ENCODE results near the gene ASCC1. TPM values are rescaled to one million over a fixed set of nuclear protein-coding genes. Genes with fewer than 3 reads are reported as not detected.
A peak's percentile ranks its signal among the peaks of the same experiment; 100 is the strongest.

ASCC1 gene
- total and polyA plus RNA-seq, 7 donors, result 15.3 to 53.7 (median 21.5) TPM

DNA sequence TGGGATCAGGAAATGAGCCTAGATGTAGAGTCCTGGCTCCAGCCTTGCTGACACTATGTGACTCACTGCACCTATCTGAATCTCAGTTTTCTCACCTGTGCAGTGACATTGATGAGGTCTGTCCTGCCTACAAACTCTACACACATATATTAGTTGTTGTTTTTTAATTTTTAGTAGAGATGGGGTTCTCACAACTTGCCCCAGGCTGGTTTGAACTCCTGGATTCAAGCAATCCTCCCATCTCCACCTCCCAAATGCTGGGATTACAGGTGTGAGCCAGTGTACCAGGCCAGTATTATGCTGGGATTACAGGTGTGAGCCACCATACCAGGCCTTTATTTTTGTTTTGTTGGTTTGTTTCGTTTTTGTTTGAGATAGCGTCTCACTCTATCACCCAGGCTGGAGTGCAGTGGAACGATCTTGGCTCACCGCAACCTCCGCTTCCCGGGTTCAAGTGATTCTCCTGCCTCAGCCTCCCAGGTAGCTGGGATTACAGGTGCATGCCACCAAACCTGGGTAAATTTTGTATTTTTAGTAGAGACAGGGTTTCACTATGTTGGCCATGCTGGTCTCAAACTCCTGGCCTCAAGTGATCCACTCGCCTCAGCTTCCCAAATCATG, 45.8 kb upstream of the ASCC1 start:
- Histone ChIP-seq H3K27me3 (no peaks in the 10 kb centered on the region), H3K9me3 (no peaks in the 10 kb centered on the region), H3K36me3 (no peaks in the 10 kb centered on the region), H3K27ac (peak overlapping the region; percentile 83 to 91 (median 88)), H3K4me1 (peaks cover 0 to 40% (median 39%) of the 10 kb centered on the region in 4 donors), H3K4me3 (peak overlapping the region in 1 of 4 donors; percentile 51)
- TF ChIP-seq EP300 (IDR thresholded peaks at IDR 0.05) (no peak), POLR2A (IDR thresholded peaks at IDR 0.05) (no peak), POLR2AphosphoS5 (IDR thresholded peaks at IDR 0.05) (no peak)
- TF ChIP-seq, protein P1, sequence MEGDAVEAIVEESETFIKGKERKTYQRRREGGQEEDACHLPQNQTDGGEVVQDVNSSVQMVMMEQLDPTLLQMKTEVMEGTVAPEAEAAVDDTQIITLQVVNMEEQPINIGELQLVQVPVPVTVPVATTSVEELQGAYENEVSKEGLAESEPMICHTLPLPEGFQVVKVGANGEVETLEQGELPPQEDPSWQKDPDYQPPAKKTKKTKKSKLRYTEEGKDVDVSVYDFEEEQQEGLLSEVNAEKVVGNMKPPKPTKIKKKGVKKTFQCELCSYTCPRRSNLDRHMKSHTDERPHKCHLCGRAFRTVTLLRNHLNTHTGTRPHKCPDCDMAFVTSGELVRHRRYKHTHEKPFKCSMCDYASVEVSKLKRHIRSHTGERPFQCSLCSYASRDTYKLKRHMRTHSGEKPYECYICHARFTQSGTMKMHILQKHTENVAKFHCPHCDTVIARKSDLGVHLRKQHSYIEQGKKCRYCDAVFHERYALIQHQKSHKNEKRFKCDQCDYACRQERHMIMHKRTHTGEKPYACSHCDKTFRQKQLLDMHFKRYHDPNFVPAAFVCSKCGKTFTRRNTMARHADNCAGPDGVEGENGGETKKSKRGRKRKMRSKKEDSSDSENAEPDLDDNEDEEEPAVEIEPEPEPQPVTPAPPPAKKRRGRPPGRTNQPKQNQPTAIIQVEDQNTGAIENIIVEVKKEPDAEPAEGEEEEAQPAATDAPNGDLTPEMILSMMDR (IDR thresholded peaks at IDR 0.05), result no peak
- WGBS, 2 donors, result 82 to 90% methylated on average over 7 of the region's 7 CpGs
- DNase-seq, result no peak
- intact Hi-C loops (cut with DNase I), result no loop called here

DNA sequence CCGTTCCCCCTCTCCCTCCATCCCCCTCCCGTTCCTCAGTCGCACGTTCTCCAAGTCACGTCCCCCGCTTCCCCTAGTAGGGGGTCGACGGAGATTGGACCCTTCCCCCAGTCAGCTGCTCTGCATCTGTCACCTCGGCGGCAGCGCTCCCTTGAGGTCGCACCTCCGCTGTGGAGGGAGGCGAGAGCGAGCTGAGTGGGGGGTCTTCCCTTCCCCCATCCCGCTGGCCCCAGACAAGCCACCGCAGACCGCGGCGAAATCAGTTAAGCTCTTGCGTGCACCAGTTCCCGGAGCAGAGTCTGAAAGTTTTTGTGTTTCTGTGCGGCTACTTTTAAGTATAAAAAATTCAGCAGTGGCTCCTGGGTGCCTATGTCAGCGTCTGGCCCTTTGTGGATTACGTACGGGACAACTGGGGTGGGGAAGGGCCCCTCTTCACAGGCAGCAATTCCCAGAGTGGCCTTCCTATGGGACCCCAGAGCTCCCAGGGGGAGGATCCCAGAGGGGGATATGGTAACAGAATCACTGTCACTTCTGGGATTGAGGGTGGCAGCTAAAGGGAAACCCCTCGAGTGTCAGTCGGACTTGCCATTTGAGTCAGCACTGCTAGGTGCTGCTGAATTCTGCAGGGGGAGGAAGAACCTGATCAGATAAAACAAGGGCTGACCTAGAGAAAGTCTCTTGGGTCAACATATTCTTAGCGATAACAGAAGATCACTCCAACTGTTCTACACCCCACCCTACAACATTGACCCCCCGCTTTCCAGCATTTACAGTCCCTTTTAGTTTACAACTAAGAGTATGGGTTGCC, 45.1 kb upstream of the ASCC1 start:
- H3K4me1 ChIP-seq, result peaks cover 0 to 47% (median 46%) of the 10 kb centered on the region in 4 donors

GRCh38 chr10:72260239-72260975, 44.3 kb upstream of the ASCC1 start:
- Histone ChIP-seq H3K27me3 (no peaks in the 10 kb centered on the region), H3K9me3 (no peaks in the 10 kb centered on the region), H3K36me3 (no peaks in the 10 kb centered on the region), H3K27ac (peak overlapping the region; percentile 83 to 91 (median 88)), H3K4me3 (peak overlapping the region; percentile 26 to 53 (median 48)), H3K4me1 (peaks cover 0 to 55% (median 54%) of the 10 kb centered on the region in 4 donors)
- peak; percentile 93 for DNase-seq
- TF ChIP-seq POLR2A (IDR thresholded peaks at IDR 0.05), result no peak
- TF ChIP-seq POLR2AphosphoS5 (IDR thresholded peaks at IDR 0.05), result peak in 1 of 4 donors; percentile 65
- TF ChIP-seq, protein P1 (IDR thresholded peaks at IDR 0.05), result no peak
- TF ChIP-seq EP300 (IDR thresholded peaks at IDR 0.05), result peak in 1 of 4 donors; percentile 51
- intact Hi-C loops (cut with DNase I), result no loop called here
- 15 to 16% methylated on average over 19 of the region's 19 CpGs for WGBS, 2 donors

More for the DNA sequence above, 45.1 kb upstream of the ASCC1 start:
- Histone ChIP-seq H3K4me3 (peak overlapping the region; percentile 26 to 53 (median 48)), H3K27ac (peak overlapping the region; percentile 83 to 91 (median 88)), H3K36me3 (no peaks in the 10 kb centered on the region), H3K27me3 (no peaks in the 10 kb centered on the region), H3K9me3 (no peaks in the 10 kb centered on the region)
- DNase-seq, result no peak
- TF ChIP-seq POLR2A (IDR thresholded peaks at IDR 0.05), result peak; percentile 20 to 51
- no peak for TF ChIP-seq EP300 (IDR thresholded peaks at IDR 0.05)
- TF ChIP-seq POLR2AphosphoS5 (IDR thresholded peaks at IDR 0.05), result peak; percentile 30 to 77 (median 63)
- TF ChIP-seq, protein P1 (IDR thresholded peaks at IDR 0.05), result no peak
- intact Hi-C loops (cut with DNase I), result no loop called here
- 1 to 4% methylated on average over 30 of the region's 30 CpGs for WGBS, 2 donors

DNA sequence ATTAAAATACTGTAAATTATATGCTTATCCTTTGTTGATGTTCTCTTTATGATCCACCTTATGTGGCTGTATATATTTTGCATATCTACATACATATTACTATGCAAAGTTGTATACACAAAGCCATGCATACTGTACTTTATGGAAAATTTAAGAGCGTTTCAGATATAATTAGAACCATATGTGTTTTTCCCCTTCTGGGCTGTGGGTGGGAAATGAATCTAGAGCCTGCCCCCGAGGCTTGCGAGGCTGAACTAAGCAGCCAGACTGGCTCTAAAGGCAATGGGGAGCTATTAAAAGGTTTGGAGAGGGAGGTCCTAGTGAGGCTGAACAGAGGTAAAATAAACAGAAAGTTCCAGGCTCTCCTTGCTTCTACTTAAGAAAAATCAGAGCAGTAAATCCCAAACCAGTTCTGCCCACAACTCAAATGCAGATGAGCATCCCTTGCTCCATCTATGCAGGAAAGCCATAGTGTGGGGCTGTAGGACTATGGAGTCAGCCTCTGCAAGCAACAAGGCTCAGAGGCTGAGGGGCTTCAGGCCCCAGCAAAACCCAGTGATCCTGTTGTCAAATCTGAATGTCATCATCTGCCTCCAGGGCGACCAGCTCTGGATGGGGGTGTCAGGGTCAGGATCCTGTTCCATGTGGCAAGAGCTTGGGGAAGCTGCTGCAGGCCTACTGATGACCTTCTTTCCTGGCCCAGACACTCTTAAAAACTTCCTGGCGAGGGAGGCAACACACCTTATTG, 43.6 kb upstream of the ASCC1 start:
- H3K4me1 ChIP-seq, result peaks cover 0 to 62% (median 61%) of the 10 kb centered on the region in 4 donors
- 50 to 60% methylated on average over 5 of the region's 5 CpGs for WGBS, 2 donors

More for the DNA sequence above, 43.6 kb upstream of the ASCC1 start:
- H3K36me3 ChIP-seq, result no peaks in the 10 kb centered on the region
- H3K9me3 ChIP-seq, result no peaks in the 10 kb centered on the region
- intact Hi-C loops (cut with DNase I), result loop anchor here (5.0 kb wide), 1 partner anchor 42 kb away; the partner anchor contains the start of genes ANAPC16 and ASCC1
- peak overlapping the region; percentile 83 to 91 (median 88) for H3K27ac ChIP-seq
- DNase-seq, result peak; percentile 75
- H3K27me3 ChIP-seq, result no peaks in the 10 kb centered on the region
- TF ChIP-seq POLR2AphosphoS5 (IDR thresholded peaks at IDR 0.05), result peak; percentile 34 to 65 (median 42)
- TF ChIP-seq POLR2A (IDR thresholded peaks at IDR 0.05), result no peak
- H3K4me3 ChIP-seq, result no peak overlapping the region

Measured in sigmoid colon (tissue), 7 donors.